K562 (cell line): ENCODE measurements around the gene ROR2. TPM values are rescaled to one million over a fixed set of nuclear protein-coding genes. Genes with fewer than 3 reads are reported as not detected.

Experiments
- ARHGAP35 ChIP-seq: fragments of 450-650 bp; IDR thresholded peaks from 2 replicates; pipeline ENCODE4 v1.6.1; 2018; ENCODE audit not compliant: partially characterized antibody
- BHLHE40 ChIP-seq: IDR thresholded peaks from 2 replicates; pipeline ENCODE4 v1.6.1; 2011; ENCODE audit warnings: low read length, improper control_type of control experiment
- CCAR2 ChIP-seq: fragments of 200-400 bp; formaldehyde crosslinking; IDR thresholded peaks from 2 replicates; pipeline ENCODE4 v1.6.1; 2017; ENCODE audit warnings: mild to moderate bottlenecking, low read depth, low read length
- CGGBP1 ChIP-seq: fragments of 250-450 bp; sonication (Bioruptor Pico); IDR thresholded peaks from 2 replicates; pipeline ENCODE4 v1.9.0; 2021; ENCODE audit warnings: mild to moderate bottlenecking
- CREB3 ChIP-seq: fragments of 450-650 bp; conservative IDR thresholded peaks from 2 replicates; pipeline ENCODE4 v1.6.1; 2016; ENCODE audit warnings: missing genetic modification characterization, low read depth, mild to moderate bottlenecking, missing compliant biosample characterization, moderate library complexity
- CTCFL ChIP-seq: IDR thresholded peaks from 2 replicates; pipeline ENCODE4 v1.6.1; 2011; ENCODE audit warnings: borderline replicate concordance, low read depth, mild to moderate bottlenecking, moderate library complexity, low read length; ENCODE audit not compliant: insufficient read depth, poor library complexity, severe bottlenecking
- GTF3C2 ChIP-seq: IDR thresholded peaks from 3 replicates; pipeline ENCODE4 v1.6.1; 2011; ENCODE audit warnings: borderline replicate concordance, mild to moderate bottlenecking, moderate library complexity; ENCODE audit not compliant: insufficient read length; ENCODE audit errors: extremely low read depth
- HDAC2 ChIP-seq: fragments of 450-650 bp; IDR thresholded peaks from 2 replicates; pipeline ENCODE4 v1.6.1; 2016; ENCODE audit warnings: mild to moderate bottlenecking
- MED1 ChIP-seq: sonication (generic); formaldehyde crosslinking; IDR thresholded peaks from 2 replicates; pipeline ENCODE4 v1.8.1; 2023; ENCODE audit warnings: missing genetic modification reagents, borderline replicate concordance
- NONO ChIP-seq, 2 experiments: fragments of 200-400 bp in 1 of 2; fragments of 450-650 bp in 1 of 2; formaldehyde crosslinking in 1 of 2; IDR thresholded peaks; 2 replicates each; pipeline ENCODE4 v1.6.1; 2017; ENCODE audit warnings: low read depth in 2 of 2, mild to moderate bottlenecking in 2 of 2, moderate library complexity in 2 of 2, low read length in 1 of 2
- NR2C2 ChIP-seq, 2 experiments: fragments of 200-800 bp in 1 of 2; sonication (Bioruptor generic) in 1 of 2; sonication (generic) in 1 of 2; formaldehyde crosslinking in 1 of 2; IDR thresholded peaks; 2 replicates each; pipeline versions ENCODE4 v1.6.1 to v1.8.0; 2016 to 2022; ENCODE audit warnings: mild to moderate bottlenecking in 1 of 2, missing compliant biosample characterization in 1 of 2, missing genetic modification characterization in 1 of 2, missing genetic modification reagents in 1 of 2
- POLR2AphosphoS2 ChIP-seq: IDR thresholded peaks from 2 replicates; pipeline ENCODE4 v1.6.1; 2012; ENCODE audit warnings: low read length, improper control_type of control experiment
- RBM25 ChIP-seq: fragments of 200-400 bp; formaldehyde crosslinking; IDR thresholded peaks from 2 replicates; pipeline ENCODE4 v1.6.1; 2018; ENCODE audit warnings: low read length, low read depth, moderate library complexity; ENCODE audit not compliant: severe bottlenecking
- SFPQ ChIP-seq: fragments of 200-400 bp; formaldehyde crosslinking; IDR thresholded peaks from 2 replicates; pipeline ENCODE4 v1.6.1; 2017; ENCODE audit warnings: mild to moderate bottlenecking, low read depth, low read length, moderate library complexity
- STAT5B ChIP-seq: fragments of 250-450 bp; sonication (Bioruptor Pico); IDR thresholded peaks from 2 replicates; pipeline ENCODE4 v1.8.0; 2021; ENCODE audit warnings: mild to moderate bottlenecking, inconsistent platforms
- TEAD4 ChIP-seq, 2 experiments: sonication (generic) in 1 of 2; formaldehyde crosslinking in 1 of 2; IDR thresholded peaks; 2 replicates each; pipeline versions ENCODE4 v1.6.1 to v1.8.0; 2012 to 2022; ENCODE audit warnings: borderline replicate concordance in 1 of 2, inconsistent platforms in 1 of 2, low read length in 1 of 2, mild to moderate bottlenecking in 1 of 2, missing genetic modification reagents in 1 of 2
- ZNF408 ChIP-seq: fragments of 250-450 bp; sonication (Bioruptor Pico); IDR thresholded peaks from 2 replicates; pipeline ENCODE4 v1.4.0; 2020; ENCODE audit warnings: low read depth, mild to moderate bottlenecking, moderate library complexity
- polyA plus RNA-seq, 8 experiments: library from polyadenylated mRNA; depleted of rRNA in 4 of 8; stranded (reverse) in 5 of 8; unstranded in 3 of 8; fragments of >200 nt; fragmentation: Nextera tagmentation in 2 of 8; fragmentation: Illumina TruSeq in 1 of 8; extraction: Ambion mirVana in 2 of 8; extraction: Trizol in 1 of 8; gene quantifications; 2 replicates each; pipeline versions ENCODE4 v1.2.1 to v1.2.3, GENCODE V29; 2011 to 2014; ENCODE audit warnings: inconsistent platforms in 1 of 8, missing spikeins in 1 of 8
- total RNA-seq, 7 experiments: library from RNA; depleted of rRNA in 6 of 7; stranded (reverse); fragments of >200 nt in 6 of 7; fragmentation: Illumina TruSeq in 2 of 7; extraction: Trizol in 2 of 7; gene quantifications; 2 replicates each; pipeline versions ENCODE4 v1.2.1 to v1.2.3, GENCODE V29; 2011 to 2021; ENCODE audit warnings: low replicate concordance in 1 of 7

ROR2 gene
- total and polyA plus RNA-seq, 9 of the 15 experiments (the other 6 are each of a cell fraction or from before 2014, with no cell fraction given): 5.6 to 33.8 (median 15.3) TPM

GRCh38 chr9:91905991-91906469 lies 44.0 kb downstream of the ROR2 start (continued):
- TF ChIP-seq NONO (IDR thresholded peaks at IDR 0.05; ENCODE audit: low read depth in 2 of 2, low read length in 1 of 2) (no peak), HDAC2 (no peak), POLR2AphosphoS2 (no peak), RBM25 (no peak), ARHGAP35 (no peak), STAT5B (CRISPR knock-in tag) (no peak), CREB3 (tag) (no peak), ZNF408 (no peak), CCAR2 (no peak), NR2C2 (CRISPR knock-in tag; IDR thresholded peaks at IDR 0.05) (no peak), NR2C2 (tag; IDR thresholded peaks at IDR 0.05) (peak; percentile 18; the same call in 1 of the 2 replicates), BHLHE40 (peak; percentile 59; the same call in 1 of the 2 replicates), GTF3C2 (no peak), CTCFL (no peak), MED1 (CRISPR knock-in tag) (no peak), TEAD4 (IDR thresholded peaks at IDR 0.05; ENCODE audit: low read length) (peak; percentile 40; the same call in 1 of the 2 replicates), TEAD4 (CRISPR knock-in tag; IDR thresholded peaks at IDR 0.05; ENCODE audit: borderline replicate concordance) (no peak), SFPQ (no peak), CGGBP1 (CRISPR knock-in tag) (no peak)
